HCT116 (cell line): ENCODE measurements around the gene EME1. TPM values are rescaled to one million over a fixed set of nuclear protein-coding genes. Genes with fewer than 3 reads are reported as not detected.

ENCODE experiments used
- ATAC-seq: fragments of 200-7000 bp; cut with Tn5 transposase; 2 replicates; pipeline ENCODE4 v1.9.1; 2020; ENCODE audit warnings: mild to moderate bottlenecking, moderate library complexity
- BruUV-seq: library from RNA; stranded (reverse); fragments of 400-500 nt; replicated peaks from 2 replicates; lab custom pipeline; 2021; lab: Mats Ljungman, UMichigan
- CTCF ChIA-PET: fragments of 300-600 bp; sonication (Branson Sonifier 250); formaldehyde crosslinking; loops from one replicate; lab custom pipeline; 2021; ENCODE audit warnings: antibody characterized with exemption; lab: Charles Lee
- POLR2A ChIA-PET: fragments of 300-600, 350-600 bp; sonication (Branson Sonifier 250); formaldehyde crosslinking; loops from one replicate; lab custom pipeline; 2021; ENCODE audit warnings: antibody characterized with exemption; lab: Charles Lee
- RAD21 ChIA-PET, 2 experiments: fragments of 300-600 bp; sonication (Branson Sonifier 250); formaldehyde crosslinking; loops; one replicate each; lab custom pipeline; 2023; ENCODE audit warnings: low total read pairs in 2 of 2; ENCODE audit not compliant: uncharacterized antibody in 2 of 2, unreplicated experiment in 2 of 2, low non-redundant PET in 1 of 2; lab: Charles Lee
- DNase-seq: peaks from one replicate; pipeline ENCODE4 v3.0.0-alpha.2; 2010; ENCODE audit warnings: low read depth, low spot score
- H2AFZ ChIP-seq: fragments of 200-600 bp; shearing (Covaris generic), sonication (generic); 2 replicates; pipeline ENCODE4 v1.6.1; 2017; ENCODE audit warnings: low read depth, mixed run types, mixed read lengths, antibody characterized with exemption, low read length; ENCODE audit not compliant: poor library complexity, severe bottlenecking
- H3K27ac ChIP-seq: 2 replicates; pipeline ENCODE4 v1.5.1; 2012; ENCODE audit warnings: low read depth, low read length
- H3K27me3 ChIP-seq: fragments of 200-600 bp; sonication (generic); 2 replicates; pipeline ENCODE4 v1.6.1; 2016; ENCODE audit warnings: mixed run types, low read length, mixed read lengths; ENCODE audit not compliant: insufficient read depth
- H3K36me3 ChIP-seq, 2 experiments: fragments of 200-500 bp in 1 of 2; fragments of 200-600 bp in 1 of 2; sonication (Bioruptor generic) in 1 of 2; sonication (generic) in 1 of 2; 2 replicates each; pipeline versions ENCODE4 v1.5.1 to v1.6.1; 2014 to 2016; ENCODE audit warnings: low read length in 2 of 2, inconsistent platforms in 1 of 2, mixed read lengths in 1 of 2, mixed run types in 1 of 2; ENCODE audit not compliant: insufficient read depth in 2 of 2, control insufficient read depth in 1 of 2
- H3K4me1 ChIP-seq, 2 experiments: fragments of 200-600 bp in 1 of 2; sonication (generic) in 1 of 2; 2 replicates each; pipeline versions ENCODE4 v1.5.1 to v1.6.1; 2012 to 2017; ENCODE audit warnings: low read length in 2 of 2, inconsistent platforms in 1 of 2, mild to moderate bottlenecking in 1 of 2, mixed read lengths in 1 of 2, mixed run types in 1 of 2, moderate library complexity in 1 of 2; ENCODE audit not compliant: insufficient read depth in 2 of 2, control insufficient read depth in 1 of 2
- H3K4me2 ChIP-seq: fragments of 200-600 bp; sonication (generic); 2 replicates; pipeline ENCODE4 v1.6.1; 2017; ENCODE audit warnings: mixed run types, low read length, mixed read lengths
- H3K4me3 ChIP-seq, 2 experiments: fragments of 200-600 bp in 1 of 2; sonication (generic) in 1 of 2; replicated peaks in 1 of 2; 2 replicates each; pipeline ENCODE4 v1.5.1; 2011 to 2016; ENCODE audit warnings: low read length in 2 of 2, control low read depth in 1 of 2, low read depth in 1 of 2, mild to moderate bottlenecking in 1 of 2, mixed read lengths in 1 of 2, mixed run types in 1 of 2
- H3K79me2 ChIP-seq: fragments of 200-600 bp; sonication (generic); 2 replicates; pipeline ENCODE4 v1.6.1; 2017; ENCODE audit warnings: mild to moderate bottlenecking, mixed run types, low read length, moderate library complexity, mixed read lengths; ENCODE audit not compliant: insufficient read depth
- H3K9ac ChIP-seq: fragments of 200-600 bp; sonication (generic); 2 replicates; pipeline ENCODE4 v1.6.1; 2016; ENCODE audit warnings: low read length, mixed read lengths
- H3K9me2 ChIP-seq: fragments of 200-600 bp; sonication (generic), shearing (Covaris generic); 2 replicates; pipeline ENCODE4 v1.6.1; 2017; ENCODE audit warnings: mixed run types, mild to moderate bottlenecking, moderate library complexity; ENCODE audit not compliant: insufficient read depth
- H3K9me3 ChIP-seq, 2 experiments: fragments of 200-500 bp in 1 of 2; fragments of 200-600 bp in 1 of 2; sonication (Bioruptor generic) in 1 of 2; sonication (generic) in 1 of 2; 2 replicates each; pipeline ENCODE4 v1.6.1; 2014 to 2017; ENCODE audit warnings: low read length in 2 of 2, mixed read lengths in 2 of 2, inconsistent platforms in 1 of 2, low read depth in 1 of 2, mild to moderate bottlenecking in 1 of 2, mixed run types in 1 of 2, moderate library complexity in 1 of 2; ENCODE audit not compliant: control insufficient read depth in 1 of 2, insufficient read depth in 1 of 2
- H4K20me1 ChIP-seq: fragments of 200-600 bp; sonication (generic), shearing (Covaris generic); 2 replicates; pipeline ENCODE4 v1.6.1; 2017; ENCODE audit warnings: mixed run types, mild to moderate bottlenecking, moderate library complexity; ENCODE audit not compliant: insufficient read depth
- CBX3 ChIP-seq: IDR thresholded peaks from 2 replicates; pipeline ENCODE4 v1.6.1; 2012; ENCODE audit warnings: low read depth
- CEBPB ChIP-seq: IDR thresholded peaks from 2 replicates; pipeline ENCODE4 v1.6.1; 2012; ENCODE audit warnings: low read depth
- EGR1 ChIP-seq: IDR thresholded peaks from 2 replicates; pipeline ENCODE4 v1.6.1; 2012; ENCODE audit warnings: low read depth
- EZH2 ChIP-seq: fragments of 200-600 bp; sonication (generic); IDR thresholded peaks from 2 replicates; pipeline ENCODE4 v1.6.1; 2017; ENCODE audit warnings: antibody characterized with exemption, mixed run types
- FOSL1 ChIP-seq: IDR thresholded peaks from 2 replicates; pipeline ENCODE4 v1.6.1; 2012; ENCODE audit warnings: low read depth
- JUND ChIP-seq: IDR thresholded peaks from 2 replicates; pipeline ENCODE4 v1.6.1; 2012
- POLR2A ChIP-seq: IDR thresholded peaks from 2 replicates; pipeline ENCODE4 v1.7.0; 2011; ENCODE audit warnings: borderline replicate concordance; ENCODE audit not compliant: insufficient read depth, insufficient read length; ENCODE audit errors: extremely low read depth
- POLR2AphosphoS5 ChIP-seq: IDR thresholded peaks from 2 replicates; pipeline ENCODE4 v1.6.1; 2011; ENCODE audit warnings: mild to moderate bottlenecking, low read depth, low read length, moderate library complexity
- REST ChIP-seq: IDR thresholded peaks from 2 replicates; pipeline ENCODE4 v1.6.1; 2012; ENCODE audit warnings: low read depth
- SIN3A ChIP-seq: IDR thresholded peaks from 2 replicates; pipeline ENCODE4 v1.6.1; 2012; ENCODE audit warnings: low read depth
- SP1 ChIP-seq: IDR thresholded peaks from 2 replicates; pipeline ENCODE4 v1.6.1; 2012; ENCODE audit warnings: low read depth
- TCF7L2 ChIP-seq: IDR thresholded peaks from 2 replicates; pipeline ENCODE4 v1.7.0; 2011; ENCODE audit warnings: borderline replicate concordance, inconsistent platforms; ENCODE audit not compliant: insufficient read depth, insufficient read length; ENCODE audit errors: extremely low read depth
- ZFX ChIP-seq: fragments of 450-650 bp; IDR thresholded peaks from 2 replicates; pipeline ENCODE4 v1.6.1; 2017
- intact Hi-C: fragments of 100-400 bp; cut with micrococcal nuclease; formaldehyde crosslinking; loops from 2 replicates; pipeline ENCODE4 v1.10.0; 2022
- total RNA-seq: library from RNA; stranded (reverse); gene quantifications from one replicate; pipeline ENCODE4 v1.2.1, GENCODE V29; 2021; ENCODE audit not compliant: unreplicated experiment
- TF ChIP-seq, protein P1 (sequence below): IDR thresholded peaks from 2 replicates; pipeline ENCODE4 v1.6.1; 2012
- TF ChIP-seq, protein P2 (sequence below): IDR thresholded peaks from 2 replicates; pipeline ENCODE4 v1.6.1; 2012

The EME1 gene
- total RNA-seq, 1 experiment from 2014 or later = 31.8 TPM

DNA sequence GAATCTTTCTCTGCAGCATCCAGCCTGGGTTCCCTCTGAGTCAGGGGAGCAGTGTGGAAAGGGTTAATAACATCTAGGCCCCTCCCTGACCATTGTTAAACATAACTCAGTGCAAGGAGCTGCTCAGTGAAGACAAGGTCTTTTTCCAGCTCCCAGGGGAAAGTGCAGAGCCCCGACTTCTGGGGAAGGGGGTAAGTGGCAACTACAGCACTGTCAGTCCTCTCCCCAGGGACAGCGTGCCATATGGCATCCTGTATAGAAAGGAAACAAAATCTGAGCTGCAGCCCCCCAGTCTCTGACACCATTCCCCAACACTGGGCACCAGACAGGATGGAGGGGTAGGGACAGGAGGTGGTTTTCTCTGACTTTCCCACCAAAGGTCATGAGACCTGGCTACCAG is 7.9 kb upstream of the EME1 start:
- no peak overlapping the region for H3K9ac ChIP-seq
- peaks cover 3 to 8% of the 10 kb centered on the region in 2 experiments; a peak in 2 of 4 replicates for H3K4me1 ChIP-seq
- RAD21 ChIA-PET = no interaction called here
- H3K4me3 ChIP-seq = no peak overlapping the region
- peaks cover 36 to 47% of the 10 kb centered on the region in 2 experiments for H3K36me3 ChIP-seq
- peaks cover 17% of the 10 kb centered on the region; the same call in 1 of the 2 replicates for H3K79me2 ChIP-seq
- intact Hi-C loops = no loop called here
- no peaks in the 10 kb centered on the region for H3K9me3 ChIP-seq
- DNase-seq (no peak), ATAC-seq (no peak)
- no peaks in the 10 kb centered on the region for H3K9me2 ChIP-seq
- H2AFZ ChIP-seq = no peak overlapping the region
- no peak overlapping the region for H3K4me2 ChIP-seq
- H3K27me3 ChIP-seq = no peaks in the 10 kb centered on the region
- CTCF ChIA-PET = no interaction called here
- BruUV-seq = no TSS peak
- TF ChIP-seq, protein P1, sequence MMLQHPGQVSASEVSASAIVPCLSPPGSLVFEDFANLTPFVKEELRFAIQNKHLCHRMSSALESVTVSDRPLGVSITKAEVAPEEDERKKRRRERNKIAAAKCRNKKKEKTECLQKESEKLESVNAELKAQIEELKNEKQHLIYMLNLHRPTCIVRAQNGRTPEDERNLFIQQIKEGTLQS = no peak
- no peak for TF ChIP-seq CEBPB
- TF ChIP-seq EGR1 = no peak
- TF ChIP-seq REST = no peak
- no peak for TF ChIP-seq FOSL1
- no peak for TF ChIP-seq ZFX
- no peak for TF ChIP-seq CBX3
- TF ChIP-seq SP1 = no peak
- TF ChIP-seq TCF7L2 = no peak
- no peak for TF ChIP-seq POLR2AphosphoS5
- TF ChIP-seq JUND = no peak
- no peak for TF ChIP-seq POLR2A
- TF ChIP-seq, protein P2, sequence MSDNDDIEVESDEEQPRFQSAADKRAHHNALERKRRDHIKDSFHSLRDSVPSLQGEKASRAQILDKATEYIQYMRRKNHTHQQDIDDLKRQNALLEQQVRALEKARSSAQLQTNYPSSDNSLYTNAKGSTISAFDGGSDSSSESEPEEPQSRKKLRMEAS = no peak
- no peak for TF ChIP-seq SIN3A
- TF ChIP-seq EZH2 = no peak
- TF ChIP-seq, all 23 proteins: peak for 0
- H3K27ac ChIP-seq = no peak overlapping the region
- no peaks in the 10 kb centered on the region for H4K20me1 ChIP-seq
- POLR2A ChIA-PET = no interaction called here
